Mesothelial cell of epicardium (in vitro differentiated cells): ENCODE data around the gene GJA3. TPM values are rescaled to one million over a fixed set of nuclear protein-coding genes. Genes with fewer than 3 reads are reported as not detected.

Experiments used
- DNase-seq, 2 experiments: peaks; one replicate each; pipeline ENCODE4 v3.0.0; 2021; ENCODE audit warnings: low spot score in 2 of 2; ENCODE audit not compliant: unreplicated experiment in 2 of 2
- H3K27ac Mint-ChIP-seq: 2 replicates; pipeline ENCODE4 v1.8.0; 2021; ENCODE audit warnings: mixed read lengths
- H3K27me3 Mint-ChIP-seq: 2 replicates; pipeline ENCODE4 v1.8.0; 2021; ENCODE audit warnings: low read depth, mixed read lengths
- H3K36me3 Mint-ChIP-seq: 2 replicates; pipeline ENCODE4 v1.8.0; 2021; ENCODE audit warnings: mixed read lengths
- H3K4me1 Mint-ChIP-seq: 2 replicates; pipeline ENCODE4 v1.8.0; 2021; ENCODE audit warnings: mixed read lengths
- H3K4me3 Mint-ChIP-seq: 2 replicates; pipeline ENCODE4 v1.8.0; 2021; ENCODE audit warnings: mild to moderate bottlenecking, moderate library complexity, mixed read lengths
- H3K9me3 Mint-ChIP-seq: 2 replicates; pipeline ENCODE4 v1.8.0; 2021; ENCODE audit warnings: mixed read lengths
- CTCF ChIP-seq: fragments of 200-600 bp; sonication (generic); IDR thresholded peaks from one replicate; pipeline ENCODE4 v1.5.0; 2021; ENCODE audit warnings: antibody characterized with exemption; ENCODE audit not compliant: unreplicated experiment
- total RNA-seq: library from RNA; stranded (reverse); gene quantifications from 3 replicates; pipeline ENCODE4 v1.2.1, GENCODE V29; 2021

GJA3 gene
- total RNA-seq, 1 donor from 2014 or later, result 5.3 TPM

DNA sequence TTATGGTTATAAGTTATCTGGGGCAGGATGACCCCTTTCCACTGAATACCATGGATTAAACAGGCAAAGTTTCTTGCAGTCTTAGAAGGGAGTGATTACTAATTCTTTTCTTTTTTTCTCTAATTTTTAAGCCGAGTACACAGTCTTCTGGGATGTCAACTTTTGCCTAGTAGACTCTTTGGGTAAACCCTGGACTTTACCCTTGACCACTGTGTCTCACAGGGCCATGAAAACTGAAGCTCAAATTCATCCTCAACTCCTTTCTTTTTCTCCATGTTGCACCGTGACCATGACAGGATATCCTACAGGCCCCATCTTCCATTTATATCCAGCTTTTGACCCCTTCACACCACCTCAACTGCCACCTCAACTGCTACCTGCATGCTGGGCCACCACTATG, 51.8 kb downstream of the GJA3 start:
- Mint-ChIP-seq H3K4me3 (no peak overlapping the region), H3K9me3 (no peaks in the 10 kb centered on the region), H3K27ac (no peak overlapping the region), H3K27me3 (peaks cover 12% of the 10 kb centered on the region), H3K4me1 (peaks cover 13% of the 10 kb centered on the region), H3K36me3 (no peaks in the 10 kb centered on the region)
- TF ChIP-seq CTCF, result no peak
- DNase-seq, result no peak

DNA sequence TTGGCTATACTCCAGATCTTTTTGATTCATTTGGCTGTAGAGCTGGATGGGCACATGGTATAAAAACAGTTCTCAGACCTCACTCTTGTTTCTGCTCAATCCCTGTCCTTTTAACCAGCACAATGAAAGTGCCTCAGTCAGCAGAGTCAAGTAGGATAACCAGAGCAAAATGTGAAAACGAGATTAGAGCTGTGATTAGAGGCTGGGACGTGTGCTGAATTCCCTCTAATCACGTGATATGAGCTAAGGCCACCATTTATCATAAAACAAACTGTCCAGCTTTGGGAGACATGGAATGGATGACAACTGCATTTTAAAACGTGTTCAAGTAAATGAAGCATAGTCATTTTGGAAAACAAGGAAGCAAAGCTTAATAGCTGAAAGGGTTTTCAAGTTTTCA, 54.1 kb downstream of the GJA3 start:
- H3K27me3 Mint-ChIP-seq, result peaks cover 13% of the 10 kb centered on the region
- no peak for DNase-seq
- H3K36me3 Mint-ChIP-seq, result no peaks in the 10 kb centered on the region
- H3K27ac Mint-ChIP-seq, result no peak overlapping the region
- no peak overlapping the region for H3K4me3 Mint-ChIP-seq
- H3K4me1 Mint-ChIP-seq, result peaks cover 21% of the 10 kb centered on the region
- no peaks in the 10 kb centered on the region for H3K9me3 Mint-ChIP-seq
- TF ChIP-seq CTCF, result no peak

DNA sequence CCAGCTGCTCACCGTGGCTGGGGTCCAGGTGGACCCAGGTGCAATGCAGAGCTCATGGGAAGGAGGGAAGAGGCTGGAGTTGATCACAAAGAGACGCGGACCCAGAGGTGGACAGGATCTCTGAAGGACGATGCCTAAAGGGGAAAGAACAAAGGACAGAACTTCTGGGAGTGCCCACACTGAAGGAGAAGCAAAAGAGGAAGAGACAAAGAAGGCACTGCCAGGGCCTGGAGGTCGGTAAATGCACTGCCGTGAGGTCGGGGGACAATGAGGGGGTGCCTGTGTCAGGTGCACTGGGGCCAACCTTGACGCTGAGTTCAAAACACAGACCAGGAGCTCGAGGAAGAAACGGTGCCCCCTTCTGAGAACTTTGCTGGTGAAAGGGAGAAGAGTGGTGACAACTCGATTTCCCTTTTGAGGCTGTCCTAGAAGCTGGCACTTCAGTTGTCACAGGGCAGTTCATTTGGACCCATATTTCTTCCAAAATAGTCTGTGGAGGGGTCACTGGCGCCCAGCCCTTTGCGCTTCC, 55.6 kb downstream of the GJA3 start:
- TF ChIP-seq CTCF, result no peak
- no peak overlapping the region for H3K4me3 Mint-ChIP-seq
- H3K4me1 Mint-ChIP-seq, result peaks cover 21% of the 10 kb centered on the region
- no peak for DNase-seq
- H3K27ac Mint-ChIP-seq, result no peak overlapping the region
- no peaks in the 10 kb centered on the region for H3K36me3 Mint-ChIP-seq
- peaks cover 13% of the 10 kb centered on the region for H3K27me3 Mint-ChIP-seq
- no peaks in the 10 kb centered on the region for H3K9me3 Mint-ChIP-seq

- Mint-ChIP-seq H3K9me3 (no peaks in the 10 kb centered on the region), H3K4me1 (peaks cover 23% of the 10 kb centered on the region), H3K36me3 (no peaks in the 10 kb centered on the region), H3K4me3 (no peak overlapping the region), H3K27ac (no peak overlapping the region), H3K27me3 (peaks cover 21% of the 10 kb centered on the region)
- no peak for DNase-seq
- TF ChIP-seq CTCF, result no peak
These were observed 58.2 kb downstream of the GJA3 start for GRCh38 chr13:20102525-20103180.

GRCh38 chr13:20101467-20102316, 59.2 kb downstream of the GJA3 start:
- H3K36me3 Mint-ChIP-seq, result no peaks in the 10 kb centered on the region
- H3K9me3 Mint-ChIP-seq, result no peaks in the 10 kb centered on the region
- no peak overlapping the region for H3K4me3 Mint-ChIP-seq
- DNase-seq, result no peak
- peaks cover 16% of the 10 kb centered on the region for H3K4me1 Mint-ChIP-seq
- no peak overlapping the region for H3K27ac Mint-ChIP-seq
- peaks cover 22% of the 10 kb centered on the region for H3K27me3 Mint-ChIP-seq
- TF ChIP-seq CTCF, result no peak
